ENCODE measurements around the gene LGALS13. TPM values are rescaled to one million over a fixed set of nuclear protein-coding genes. Genes with fewer than 3 reads are reported as not detected.
A peak's percentile ranks its signal among the peaks of the same experiment; 100 is the strongest.

Gene LGALS13
- polyA plus RNA-seq, 3 donors, result not detected

DNA sequence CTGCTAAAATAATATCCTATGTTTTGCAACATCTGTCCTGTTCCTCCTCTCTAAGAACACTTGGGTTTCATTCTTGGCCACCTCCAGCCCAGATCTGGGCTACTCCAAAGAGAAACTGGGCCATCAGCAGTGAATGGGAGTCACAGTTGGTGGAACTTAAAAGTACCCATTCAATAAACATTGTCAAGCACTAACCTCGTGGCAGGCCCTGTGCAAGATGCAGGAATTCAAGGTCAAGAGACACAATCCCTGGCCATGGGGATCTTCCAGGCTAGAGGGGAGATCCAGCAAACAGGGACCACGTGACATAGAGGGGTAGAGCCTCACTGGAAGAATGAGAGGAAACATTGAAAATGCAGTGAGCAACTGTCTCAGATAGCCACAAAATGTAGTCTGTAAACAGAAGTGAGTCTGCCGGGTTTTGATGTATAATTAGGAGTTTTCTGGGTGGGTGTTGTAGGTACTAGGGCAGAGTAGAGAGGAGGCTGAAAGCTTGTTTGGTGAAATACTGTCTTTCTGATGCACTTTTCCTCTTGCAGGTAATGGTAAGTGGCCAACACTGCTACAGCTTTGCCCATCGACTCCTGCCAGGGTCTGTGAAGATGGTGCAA, 47.5 kb upstream of the LGALS13 start:
- Histone ChIP-seq H3K36me3 (replicated peaks in 1 of 2; ENCODE audit: control insufficient read depth in 1 of 2, insufficient read depth in 2 of 2, low read length in 2 of 2) (no peaks in the 10 kb centered on the region), H3K4me3 (replicated peaks in 1 of 3; ENCODE audit: low read depth in 2 of 3, low read length in 3 of 3) (no peak overlapping the region), H3K27ac (ENCODE audit: low read depth in 1 of 2, low read length in 2 of 2) (no peak overlapping the region), H4K20me1 (ENCODE audit: insufficient read depth, low read length) (no peaks in the 10 kb centered on the region), H3K79me2 (ENCODE audit: insufficient read depth, low read length) (no peaks in the 10 kb centered on the region), H3K4me2 (replicated peaks; ENCODE audit: extremely low read depth, low read length, poor library complexity, severe bottlenecking) (no peak overlapping the region), H2AFZ (ENCODE audit: insufficient read depth, low read depth, low read length, poor library complexity, severe bottlenecking) (no peak overlapping the region), H3K9me3 (replicated peaks in 1 of 2; ENCODE audit: control insufficient read depth in 1 of 2, insufficient read depth in 1 of 2, low read length in 2 of 2) (no peaks in the 10 kb centered on the region), H3K27me3 (ENCODE audit: control insufficient read depth in 2 of 2, insufficient read depth in 2 of 2, low read length in 2 of 2) (no peaks in the 10 kb centered on the region), H3K9ac (ENCODE audit: insufficient read depth, low read length, poor library complexity, severe bottlenecking) (no peak overlapping the region), H3K4me1 (ENCODE audit: control insufficient read depth in 1 of 2, insufficient read depth in 2 of 2, low read length in 2 of 2) (peaks cover 48 to 65% of the 10 kb centered on the region in 2 donors)
- peak overlapping the region in 1 of 7 donors; percentile 40 for H3K27ac Mint-ChIP-seq
- peaks cover 61% of the 10 kb centered on the region for H3K4me1 Mint-ChIP-seq
- H3K9me3 Mint-ChIP-seq, result no peaks in the 10 kb centered on the region
- DNase-seq, result no peak
- H3K4me3 Mint-ChIP-seq, result no peak overlapping the region
- intact Hi-C loops (cut with micrococcal nuclease), result loop anchor here in 1 of 2 donors (5.0 kb wide), 2 partner anchors 107 to 212 kb away; no protein-coding TSS in a partner anchor
- H3K36me3 Mint-ChIP-seq, result no peaks in the 10 kb centered on the region
- TF ChIP-seq, protein P1, sequence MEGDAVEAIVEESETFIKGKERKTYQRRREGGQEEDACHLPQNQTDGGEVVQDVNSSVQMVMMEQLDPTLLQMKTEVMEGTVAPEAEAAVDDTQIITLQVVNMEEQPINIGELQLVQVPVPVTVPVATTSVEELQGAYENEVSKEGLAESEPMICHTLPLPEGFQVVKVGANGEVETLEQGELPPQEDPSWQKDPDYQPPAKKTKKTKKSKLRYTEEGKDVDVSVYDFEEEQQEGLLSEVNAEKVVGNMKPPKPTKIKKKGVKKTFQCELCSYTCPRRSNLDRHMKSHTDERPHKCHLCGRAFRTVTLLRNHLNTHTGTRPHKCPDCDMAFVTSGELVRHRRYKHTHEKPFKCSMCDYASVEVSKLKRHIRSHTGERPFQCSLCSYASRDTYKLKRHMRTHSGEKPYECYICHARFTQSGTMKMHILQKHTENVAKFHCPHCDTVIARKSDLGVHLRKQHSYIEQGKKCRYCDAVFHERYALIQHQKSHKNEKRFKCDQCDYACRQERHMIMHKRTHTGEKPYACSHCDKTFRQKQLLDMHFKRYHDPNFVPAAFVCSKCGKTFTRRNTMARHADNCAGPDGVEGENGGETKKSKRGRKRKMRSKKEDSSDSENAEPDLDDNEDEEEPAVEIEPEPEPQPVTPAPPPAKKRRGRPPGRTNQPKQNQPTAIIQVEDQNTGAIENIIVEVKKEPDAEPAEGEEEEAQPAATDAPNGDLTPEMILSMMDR (IDR thresholded peaks at IDR 0.05), result no peak
- peaks cover 0 to 3% (median 0%) of the 10 kb centered on the region in 3 donors for H3K27me3 Mint-ChIP-seq (ENCODE audit: low read depth in 3 of 3)
- WGBS (ENCODE audit: insufficient coverage), result 100% methylated on average over 2 of the region's 4 CpGs

DNA sequence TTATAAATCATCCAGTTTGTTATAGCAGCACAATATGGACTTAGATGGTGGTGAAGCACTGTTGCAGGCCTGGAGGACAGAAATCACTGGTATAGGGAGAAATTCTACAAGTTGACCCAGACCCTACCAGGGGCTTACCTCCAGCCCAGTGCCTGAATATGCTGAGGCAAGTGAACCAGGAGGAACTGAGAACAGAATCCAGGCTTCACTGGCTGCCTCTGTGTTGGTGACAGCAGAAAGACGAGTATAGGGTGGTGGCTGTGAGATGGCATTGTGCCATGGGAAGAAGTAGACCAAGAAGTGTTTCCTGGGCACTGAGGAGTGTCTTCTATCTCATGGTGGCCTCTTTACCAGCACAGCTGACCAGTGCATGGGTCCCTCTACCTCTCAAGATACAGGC, 46.4 kb upstream of the LGALS13 start:
- Histone ChIP-seq H3K27ac (ENCODE audit: low read depth in 1 of 2, low read length in 2 of 2) (no peak overlapping the region), H3K36me3 (replicated peaks in 1 of 2; ENCODE audit: control insufficient read depth in 1 of 2, insufficient read depth in 2 of 2, low read length in 2 of 2) (no peaks in the 10 kb centered on the region), H3K9ac (ENCODE audit: insufficient read depth, low read length, poor library complexity, severe bottlenecking) (no peak overlapping the region), H3K27me3 (ENCODE audit: control insufficient read depth in 2 of 2, insufficient read depth in 2 of 2, low read length in 2 of 2) (no peaks in the 10 kb centered on the region), H3K4me3 (replicated peaks in 1 of 3; ENCODE audit: low read depth in 2 of 3, low read length in 3 of 3) (no peak overlapping the region), H3K4me1 (ENCODE audit: control insufficient read depth in 1 of 2, insufficient read depth in 2 of 2, low read length in 2 of 2) (peaks cover 48 to 65% of the 10 kb centered on the region in 2 donors), H3K9me3 (replicated peaks in 1 of 2; ENCODE audit: control insufficient read depth in 1 of 2, insufficient read depth in 1 of 2, low read length in 2 of 2) (no peaks in the 10 kb centered on the region), H3K4me2 (replicated peaks; ENCODE audit: extremely low read depth, low read length, poor library complexity, severe bottlenecking) (no peak overlapping the region), H3K79me2 (ENCODE audit: insufficient read depth, low read length) (no peaks in the 10 kb centered on the region), H4K20me1 (ENCODE audit: insufficient read depth, low read length) (no peaks in the 10 kb centered on the region), H2AFZ (ENCODE audit: insufficient read depth, low read depth, low read length, poor library complexity, severe bottlenecking) (no peak overlapping the region)
- DNase-seq, result no peak
- TF ChIP-seq, protein P1 (IDR thresholded peaks at IDR 0.05), result no peak
- WGBS (ENCODE audit: insufficient coverage), result no CpG with 5 or more reads among the region's 1 CpG
- peaks cover 61% of the 10 kb centered on the region for H3K4me1 Mint-ChIP-seq
- H3K36me3 Mint-ChIP-seq, result no peaks in the 10 kb centered on the region
- H3K27me3 Mint-ChIP-seq (ENCODE audit: low read depth in 3 of 3), result peaks cover 2 to 7% (median 2%) of the 10 kb centered on the region in 3 donors
- no peaks in the 10 kb centered on the region for H3K9me3 Mint-ChIP-seq
- no peak overlapping the region for H3K27ac Mint-ChIP-seq
- H3K4me3 Mint-ChIP-seq, result no peak overlapping the region
- intact Hi-C loops (cut with micrococcal nuclease), result loop anchor here in 1 of 2 donors (5.0 kb wide), 1 partner anchor 106 kb away; no protein-coding TSS in a partner anchor
